ENCODE data around the gene CIRBP.

Gene CIRBP

DNA sequence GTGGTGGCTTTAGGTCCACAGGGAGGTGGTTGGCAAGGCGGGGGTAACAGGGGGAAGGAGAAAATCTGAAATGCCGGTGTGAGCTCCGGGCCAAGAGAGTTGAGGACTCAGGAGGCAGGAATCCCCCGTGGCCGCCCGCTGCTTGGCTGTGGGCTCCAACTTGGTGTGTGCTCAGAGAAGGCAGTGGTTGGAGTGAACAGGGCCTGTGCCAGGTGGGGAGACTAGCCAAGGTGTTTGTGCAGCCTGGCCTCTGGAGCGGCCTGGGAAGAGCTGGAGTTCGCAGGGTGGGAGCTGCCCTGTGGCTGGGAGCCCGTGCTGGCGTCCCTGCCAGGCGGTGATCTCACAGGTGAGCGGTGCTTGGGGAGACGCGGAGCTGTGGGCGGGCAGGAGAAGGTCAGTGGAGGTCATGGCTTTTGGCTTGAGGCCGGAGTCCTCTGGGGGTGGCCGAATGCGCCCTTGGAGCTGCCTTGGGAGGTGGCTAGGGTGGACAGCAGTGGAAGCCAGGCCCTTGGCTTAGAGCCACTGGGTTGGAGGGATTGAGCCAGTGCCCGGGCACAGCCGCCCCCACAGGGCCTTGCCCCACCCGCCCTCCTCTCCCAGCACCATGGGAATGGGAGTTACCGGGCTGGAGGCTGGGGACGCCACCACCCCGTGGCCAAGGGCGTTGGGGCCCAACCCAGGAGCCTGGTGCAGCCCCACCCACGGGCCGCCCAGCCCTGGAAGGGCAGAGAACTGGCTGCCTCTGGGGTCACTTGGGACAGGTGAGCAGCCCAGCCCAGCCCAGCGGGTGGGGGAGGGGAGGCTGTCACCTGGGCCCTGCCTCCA, 7.1 kb upstream of the CIRBP start:
- peak overlapping the region; percentile 100 for H3K27ac ChIP-seq
- ChIA-PET CTCF (interaction anchor here (0.6 to 10.3 kb wide), 2 partner anchors 17 to 161 kb away, joined by 3 to 116 read pairs; no protein-coding TSS in a partner anchor), POLR2A (ENCODE audit: low non-redundant PET) (interaction anchor here (0.6 to 1.1 kb wide), 2 partner anchors 9 to 116 kb away, joined by 3 to 12 read pairs; no protein-coding TSS in a partner anchor)
- TF ChIP-seq, protein P1, sequence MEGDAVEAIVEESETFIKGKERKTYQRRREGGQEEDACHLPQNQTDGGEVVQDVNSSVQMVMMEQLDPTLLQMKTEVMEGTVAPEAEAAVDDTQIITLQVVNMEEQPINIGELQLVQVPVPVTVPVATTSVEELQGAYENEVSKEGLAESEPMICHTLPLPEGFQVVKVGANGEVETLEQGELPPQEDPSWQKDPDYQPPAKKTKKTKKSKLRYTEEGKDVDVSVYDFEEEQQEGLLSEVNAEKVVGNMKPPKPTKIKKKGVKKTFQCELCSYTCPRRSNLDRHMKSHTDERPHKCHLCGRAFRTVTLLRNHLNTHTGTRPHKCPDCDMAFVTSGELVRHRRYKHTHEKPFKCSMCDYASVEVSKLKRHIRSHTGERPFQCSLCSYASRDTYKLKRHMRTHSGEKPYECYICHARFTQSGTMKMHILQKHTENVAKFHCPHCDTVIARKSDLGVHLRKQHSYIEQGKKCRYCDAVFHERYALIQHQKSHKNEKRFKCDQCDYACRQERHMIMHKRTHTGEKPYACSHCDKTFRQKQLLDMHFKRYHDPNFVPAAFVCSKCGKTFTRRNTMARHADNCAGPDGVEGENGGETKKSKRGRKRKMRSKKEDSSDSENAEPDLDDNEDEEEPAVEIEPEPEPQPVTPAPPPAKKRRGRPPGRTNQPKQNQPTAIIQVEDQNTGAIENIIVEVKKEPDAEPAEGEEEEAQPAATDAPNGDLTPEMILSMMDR (conservative IDR thresholded peaks at IDR 0.05; ENCODE audit: low read depth), result no peak
- peak; percentile 60 for DNase-seq (ENCODE audit: low spot score)

- ChIA-PET CTCF (interaction anchor here (0.6 to 10.3 kb wide), 2 partner anchors 18 to 31 kb away, joined by 3 to 116 read pairs; no protein-coding TSS in a partner anchor), POLR2A (ENCODE audit: low non-redundant PET) (interaction anchor here (0.5 to 1.1 kb wide), 2 partner anchors 10 to 182 kb away, joined by 5 to 12 read pairs; no protein-coding TSS in a partner anchor)
- no peak for DNase-seq (ENCODE audit: low spot score)
- TF ChIP-seq, protein P1 (conservative IDR thresholded peaks at IDR 0.05; ENCODE audit: low read depth), result no peak
- H3K27ac ChIP-seq, result peak overlapping the region; percentile 100
Measured at GRCh38 chr19:1262623-1263123, 6.5 kb upstream of the CIRBP start.

DNA sequence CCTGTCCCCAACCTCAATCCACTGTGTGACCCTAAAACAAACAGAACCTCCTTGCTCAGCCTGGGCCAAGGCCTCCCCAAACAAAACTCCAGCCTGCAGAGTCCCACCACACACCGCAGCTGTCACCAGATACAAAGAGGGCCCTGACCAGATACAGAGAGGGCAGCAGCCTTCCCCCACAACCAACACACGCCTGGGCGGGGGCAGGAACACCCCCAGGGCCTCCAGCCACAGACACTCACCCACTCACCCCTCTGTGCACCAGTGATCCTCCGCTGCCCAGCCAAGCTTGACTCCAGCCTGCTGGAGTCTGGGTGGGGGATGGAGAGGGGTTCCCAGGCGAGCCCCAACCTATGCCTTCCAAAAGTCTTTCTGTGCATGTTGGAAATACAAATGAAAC, 5.9 kb upstream of the CIRBP start:
- ChIA-PET POLR2A (ENCODE audit: low non-redundant PET) (interaction anchor here (0.5 kb wide), 1 partner anchor 181 kb away, joined by 5 read pairs; no protein-coding TSS in a partner anchor), CTCF (interaction anchor here (0.6 to 10.3 kb wide), 2 partner anchors 18 to 31 kb away, joined by 3 to 116 read pairs; no protein-coding TSS in a partner anchor)
- TF ChIP-seq, protein P1 (conservative IDR thresholded peaks at IDR 0.05; ENCODE audit: low read depth), result no peak
- no peak for DNase-seq (ENCODE audit: low spot score)
- peak overlapping the region; percentile 100 for H3K27ac ChIP-seq

DNA sequence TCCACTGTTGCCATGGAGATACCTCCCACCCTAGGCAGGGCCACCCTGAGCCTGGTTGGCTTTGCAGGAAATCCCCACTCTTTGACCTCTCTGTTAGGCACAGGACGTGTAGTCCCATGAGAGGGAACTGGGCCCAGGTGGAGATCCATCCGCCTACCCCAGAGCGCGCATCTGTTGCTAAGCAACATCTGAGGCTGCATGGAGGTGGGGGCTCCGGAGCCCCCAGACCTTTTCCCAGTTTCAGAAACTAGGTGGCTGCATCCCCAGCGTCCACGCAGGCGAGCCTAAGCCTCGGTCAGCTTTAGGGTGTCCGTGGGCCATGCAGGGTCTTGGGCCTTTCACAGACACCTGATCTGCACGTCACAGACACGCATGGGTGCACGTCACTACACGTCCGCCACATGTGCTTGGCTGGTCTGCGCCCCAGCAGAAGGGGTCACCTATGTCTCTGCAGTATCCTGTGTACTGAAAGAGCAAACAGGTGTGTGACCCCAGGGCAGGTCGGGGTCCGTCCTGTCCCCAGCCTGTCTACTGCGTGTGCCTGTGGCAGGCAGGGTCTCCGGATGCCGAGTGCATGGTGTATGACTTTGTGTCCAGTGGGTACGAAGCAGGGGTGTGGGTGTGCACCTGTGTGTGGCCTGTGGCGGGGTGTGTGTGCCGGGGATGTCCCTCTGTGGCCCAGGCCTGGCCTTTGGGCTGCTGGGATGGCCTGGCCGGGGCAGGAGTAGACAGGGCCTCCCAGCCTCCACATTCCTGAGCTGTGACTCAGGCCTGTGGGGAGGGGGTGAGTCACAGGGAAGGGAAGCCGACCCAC, 4.1 kb upstream of the CIRBP start:
- TF ChIP-seq, protein P1 (conservative IDR thresholded peaks at IDR 0.05; ENCODE audit: low read depth), result no peak
- ChIA-PET CTCF (interaction anchor here (1.8 to 10.3 kb wide), 2 partner anchors 16 to 20 kb away, joined by 4 to 116 read pairs; no protein-coding TSS in a partner anchor), POLR2A (ENCODE audit: low non-redundant PET) (interaction anchor here (0.5 to 1.0 kb wide), 4 partner anchors 12 to 759 kb away, joined by 3 read pairs; partner anchors contain the start of gene ATP5F1D)
- peak; percentile 81 for DNase-seq (ENCODE audit: low spot score)
- H3K27ac ChIP-seq, result peak overlapping the region; percentile 100

- POLR2A ChIA-PET (ENCODE audit: low non-redundant PET), result interaction anchor here (0.5 to 1.4 kb wide), 4 partner anchors 13 to 759 kb away, joined by 3 to 14 read pairs (median 3); partner anchors contain the start of gene ATP5F1D
- DNase-seq (ENCODE audit: low spot score), result peak; percentile 38
- H3K27ac ChIP-seq, result peak overlapping the region; percentile 100
- CTCF ChIA-PET, result interaction anchor here (1.7 to 10.3 kb wide), 3 partner anchors 11 to 21 kb away, joined by 4 to 116 read pairs (median 6); no protein-coding TSS in a partner anchor
- TF ChIP-seq, protein P1 (conservative IDR thresholded peaks at IDR 0.05; ENCODE audit: low read depth), result no peak
Measured at GRCh38 chr19:1265615-1266128, 3.5 kb upstream of the CIRBP start.

All from RWPE1 (cell line).